Activated CD8-positive, alpha-beta memory T cell treated with anti-CD3 and anti-CD28 coated beads, Interleukin-2, amount 50 U/mL, for 4 hours (primary cell): ENCODE measurements around the gene TMEM14C.
"Not testable (repeated sequence)": the region's sequence is repeated elsewhere in the genome, so short reads cannot be mapped to it uniquely, and the experiment has no call there.

ENCODE experiments used
- DNase-seq: peaks from one replicate; pipeline ENCODE4 v3.0.0-alpha.2; 2020

Gene TMEM14C

GRCh38 chr6:10721850-10722569 lies 860 bp upstream of the TMEM14C start:
- DNase-seq: no peak

- no peak for DNase-seq
Measured at GRCh38 chr6:10722570-10722819, 375 bp upstream of the TMEM14C start.

- DNase-seq: no peak
Measured at GRCh38 chr6:10723567-10723881, 654 bp downstream of the TMEM14C start.

GRCh38 chr6:10725044-10725443 lies 2.2 kb downstream of the TMEM14C start:
- no peak for DNase-seq

GRCh38 chr6:10725716-10726115 lies 2.8 kb downstream of the TMEM14C start:
- no peak for DNase-seq

GRCh38 chr6:10730254-10730653 lies 7.4 kb downstream of the TMEM14C start:
- no peak for DNase-seq

- DNase-seq: no peak
Measured at GRCh38 chr6:10733151-10733715, 10.4 kb downstream of the TMEM14C start.

GRCh38 chr6:10733863-10734262 lies 11.0 kb downstream of the TMEM14C start:
- DNase-seq: no peak

GRCh38 chr6:10736731-10737130 lies 13.9 kb downstream of the TMEM14C start:
- DNase-seq: no peak

GRCh38 chr6:10740061-10740460 lies 17.2 kb downstream of the TMEM14C start:
- no peak for DNase-seq

- not testable (repeated sequence) for DNase-seq
Measured at GRCh38 chr6:10741643-10742042, 18.8 kb downstream of the TMEM14C start.

GRCh38 chr6:10742251-10742650 lies 19.4 kb downstream of the TMEM14C start:
- DNase-seq: no peak

GRCh38 chr6:10743515-10743914 lies 20.6 kb downstream of the TMEM14C start:
- no peak for DNase-seq

GRCh38 chr6:10745116-10745515 lies 22.2 kb downstream of the TMEM14C start:
- no peak for DNase-seq

GRCh38 chr6:10746915-10747250 lies 24.0 kb downstream of the TMEM14C start:
- DNase-seq: no peak

GRCh38 chr6:10747251-10747972 lies 24.5 kb downstream of the TMEM14C start, which contains the start of gene TMEM14B:
TMEM14B (plus strand) TSS chr6:10747805; CDS start chr6:10749246, 1,441 bp downstream.
- peak; percentile 100 for DNase-seq

GRCh38 chr6:10749734-10750133 lies 26.9 kb downstream of the TMEM14C start:
- DNase-seq: no peak

- DNase-seq: not testable (repeated sequence)
Measured at GRCh38 chr6:10750568-10750967, 27.7 kb downstream of the TMEM14C start.

- not testable (repeated sequence) for DNase-seq
Measured at GRCh38 chr6:10751757-10752156, 28.9 kb downstream of the TMEM14C start.

- no peak for DNase-seq
Measured at GRCh38 chr6:10756085-10756484, 33.2 kb downstream of the TMEM14C start.

- DNase-seq: no peak
Measured at GRCh38 chr6:10759312-10759839, 36.5 kb downstream of the TMEM14C start.

- DNase-seq: no peak
Measured at GRCh38 chr6:10759884-10760329, 37.0 kb downstream of the TMEM14C start.

GRCh38 chr6:10763006-10763405 lies 40.1 kb downstream of the TMEM14C start:
- DNase-seq: no peak

- DNase-seq: no peak
Measured at GRCh38 chr6:10769419-10769818, 46.5 kb downstream of the TMEM14C start.
